ENCODE results near the gene SPOCK2. TPM values are rescaled to one million over a fixed set of nuclear protein-coding genes. Genes with fewer than 3 reads are reported as not detected.
A peak's percentile ranks its signal among the peaks of the same experiment; 100 is the strongest.

Gene SPOCK2
- total and polyA plus RNA-seq, 2 of the 13 experiments (the other 11 are each of a cell fraction or from before 2014, with no cell fraction given) = 8.6 to 30.6 TPM

DNA sequence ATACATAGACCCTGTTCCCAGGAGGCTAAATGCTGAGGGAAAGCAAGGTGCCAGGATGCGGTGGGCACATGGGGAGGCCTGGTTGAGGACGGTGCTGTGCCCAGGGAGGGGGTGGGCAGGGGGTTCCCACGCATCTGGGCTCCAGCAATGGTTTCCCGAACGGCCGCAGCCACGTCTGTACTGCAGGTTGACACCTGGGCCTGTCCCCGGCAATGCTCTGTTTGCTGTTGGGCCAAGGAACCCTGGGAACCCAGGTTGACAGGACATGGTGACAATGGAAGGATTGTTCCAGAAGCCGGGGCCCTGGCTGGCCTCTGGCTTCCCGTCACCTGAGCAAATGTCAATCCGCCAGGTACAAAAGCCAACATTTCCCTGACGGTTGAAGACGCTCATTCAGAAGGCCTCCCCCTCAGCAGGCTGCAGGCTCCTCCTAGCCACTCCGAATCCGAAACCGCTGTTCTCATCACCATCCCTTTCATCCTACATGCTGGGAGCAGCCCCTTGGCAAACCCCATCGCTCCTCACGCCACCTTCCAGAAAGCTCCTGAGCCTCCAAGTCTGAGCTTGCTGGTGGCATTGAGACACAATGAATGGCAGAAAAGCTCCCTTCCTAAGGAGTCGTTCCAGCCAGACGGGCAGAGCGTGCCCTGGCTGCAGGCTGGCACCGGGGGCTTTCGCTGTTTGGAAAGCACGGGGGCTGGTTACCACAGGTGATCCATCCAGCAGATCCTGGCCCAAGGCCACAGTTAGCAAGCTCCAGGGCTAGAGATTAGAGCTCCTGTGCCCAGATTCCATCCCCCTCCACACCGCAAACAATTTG lies 31.2 kb downstream of the SPOCK2 start (continued):
- TF ChIP-seq, protein P1, sequence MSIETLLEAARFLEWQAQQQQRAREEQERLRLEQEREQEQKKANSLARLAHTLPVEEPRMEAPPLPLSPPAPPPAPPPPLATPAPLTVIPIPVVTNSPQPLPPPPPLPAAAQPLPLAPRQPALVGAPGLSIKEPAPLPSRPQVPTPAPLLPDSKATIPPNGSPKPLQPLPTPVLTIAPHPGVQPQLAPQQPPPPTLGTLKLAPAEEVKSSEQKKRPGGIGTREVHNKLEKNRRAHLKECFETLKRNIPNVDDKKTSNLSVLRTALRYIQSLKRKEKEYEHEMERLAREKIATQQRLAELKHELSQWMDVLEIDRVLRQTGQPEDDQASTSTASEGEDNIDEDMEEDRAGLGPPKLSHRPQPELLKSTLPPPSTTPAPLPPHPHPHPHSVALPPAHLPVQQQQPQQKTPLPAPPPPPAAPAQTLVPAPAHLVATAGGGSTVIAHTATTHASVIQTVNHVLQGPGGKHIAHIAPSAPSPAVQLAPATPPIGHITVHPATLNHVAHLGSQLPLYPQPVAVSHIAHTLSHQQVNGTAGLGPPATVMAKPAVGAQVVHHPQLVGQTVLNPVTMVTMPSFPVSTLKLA (IDR thresholded peaks at IDR 0.05) = no peak
- TF ChIP-seq TBX3 (IDR thresholded peaks at IDR 0.05; ENCODE audit: borderline replicate concordance) (0 out of 2 replicates have a peak, but pooled peaks have one; percentile 18), PPARG (CRISPR knock-in tag; conservative IDR thresholded peaks at IDR 0.05) (peak; percentile 46; the same call in 1 of the 2 replicates), ZKSCAN5 (CRISPR knock-in tag; IDR thresholded peaks at IDR 0.05) (no peak), PLRG1 (conservative IDR thresholded peaks at IDR 0.05) (no peak), NFYC (CRISPR knock-in tag; IDR thresholded peaks at IDR 0.05) (no peak), DNMT3B (CRISPR knock-in tag; conservative IDR thresholded peaks at IDR 0.05) (no peak), ZNF501 (CRISPR knock-in tag; IDR thresholded peaks at IDR 0.05) (peak; percentile 61; the same call in 1 of the 2 replicates), ARID2 (CRISPR knock-in tag; IDR thresholded peaks at IDR 0.05; ENCODE audit: borderline replicate concordance) (0 out of 2 replicates have a peak, but pooled peaks have one; percentile 63), ZNF546 (CRISPR knock-in tag; conservative IDR thresholded peaks at IDR 0.05) (0 out of 2 replicates have a peak, but pooled peaks have one; percentile 34), PAWR (CRISPR knock-in tag; IDR thresholded peaks at IDR 0.05; ENCODE audit: borderline replicate concordance) (no peak), ZNF10 (CRISPR knock-in tag; IDR thresholded peaks at IDR 0.05; ENCODE audit: borderline replicate concordance, low read depth) (no peak)
- TF ChIP-seq, protein P2, sequence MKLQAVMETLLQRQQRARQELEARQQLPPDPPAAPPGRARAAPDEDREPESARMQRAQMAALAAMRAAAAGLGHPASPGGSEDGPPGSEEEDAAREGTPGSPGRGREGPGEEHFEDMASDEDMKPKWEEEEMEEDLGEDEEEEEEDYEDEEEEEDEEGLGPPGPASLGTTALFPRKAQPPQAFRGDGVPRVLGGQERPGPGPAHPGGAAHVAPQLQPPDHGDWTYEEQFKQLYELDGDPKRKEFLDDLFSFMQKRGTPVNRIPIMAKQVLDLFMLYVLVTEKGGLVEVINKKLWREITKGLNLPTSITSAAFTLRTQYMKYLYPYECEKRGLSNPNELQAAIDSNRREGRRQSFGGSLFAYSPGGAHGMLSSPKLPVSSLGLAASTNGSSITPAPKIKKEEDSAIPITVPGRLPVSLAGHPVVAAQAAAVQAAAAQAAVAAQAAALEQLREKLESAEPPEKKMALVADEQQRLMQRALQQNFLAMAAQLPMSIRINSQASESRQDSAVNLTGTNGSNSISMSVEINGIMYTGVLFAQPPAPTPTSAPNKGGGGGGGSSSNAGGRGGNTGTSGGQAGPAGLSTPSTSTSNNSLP (IDR thresholded peaks at IDR 0.05; ENCODE audit: low read depth, low read length) = no peak
- TF ChIP-seq, protein P3, sequence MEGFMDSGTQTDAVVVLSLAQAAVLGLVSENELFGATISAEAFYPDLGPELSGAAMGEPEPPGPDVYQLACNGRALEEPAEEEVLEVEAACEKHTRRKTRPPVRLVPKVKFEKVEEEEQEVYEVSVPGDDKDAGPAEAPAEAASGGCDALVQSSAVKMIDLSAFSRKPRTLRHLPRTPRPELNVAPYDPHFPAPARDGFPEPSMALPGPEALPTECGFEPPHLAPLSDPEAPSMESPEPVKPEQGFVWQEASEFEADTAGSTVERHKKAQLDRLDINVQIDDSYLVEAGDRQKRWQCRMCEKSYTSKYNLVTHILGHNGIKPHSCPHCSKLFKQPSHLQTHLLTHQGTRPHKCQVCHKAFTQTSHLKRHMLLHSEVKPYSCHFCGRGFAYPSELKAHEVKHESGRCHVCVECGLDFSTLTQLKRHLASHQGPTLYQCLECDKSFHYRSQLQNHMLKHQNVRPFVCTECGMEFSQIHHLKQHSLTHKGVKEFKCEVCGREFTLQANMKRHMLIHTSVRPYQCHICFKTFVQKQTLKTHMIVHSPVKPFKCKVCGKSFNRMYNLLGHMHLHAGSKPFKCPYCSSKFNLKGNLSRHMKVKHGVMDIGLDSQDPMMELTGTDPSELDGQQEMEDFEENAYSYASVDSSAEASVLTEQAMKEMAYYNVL (CRISPR knock-in tag; IDR thresholded peaks at IDR 0.05; ENCODE audit: borderline replicate concordance) = no peak
- TF ChIP-seq, protein P4, sequence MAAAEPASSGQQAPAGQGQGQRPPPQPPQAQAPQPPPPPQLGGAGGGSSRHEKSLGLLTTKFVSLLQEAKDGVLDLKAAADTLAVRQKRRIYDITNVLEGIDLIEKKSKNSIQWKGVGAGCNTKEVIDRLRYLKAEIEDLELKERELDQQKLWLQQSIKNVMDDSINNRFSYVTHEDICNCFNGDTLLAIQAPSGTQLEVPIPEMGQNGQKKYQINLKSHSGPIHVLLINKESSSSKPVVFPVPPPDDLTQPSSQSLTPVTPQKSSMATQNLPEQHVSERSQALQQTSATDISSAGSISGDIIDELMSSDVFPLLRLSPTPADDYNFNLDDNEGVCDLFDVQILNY (CRISPR knock-in tag; conservative IDR thresholded peaks at IDR 0.05) = no peak
- TF ChIP-seq, protein P5, sequence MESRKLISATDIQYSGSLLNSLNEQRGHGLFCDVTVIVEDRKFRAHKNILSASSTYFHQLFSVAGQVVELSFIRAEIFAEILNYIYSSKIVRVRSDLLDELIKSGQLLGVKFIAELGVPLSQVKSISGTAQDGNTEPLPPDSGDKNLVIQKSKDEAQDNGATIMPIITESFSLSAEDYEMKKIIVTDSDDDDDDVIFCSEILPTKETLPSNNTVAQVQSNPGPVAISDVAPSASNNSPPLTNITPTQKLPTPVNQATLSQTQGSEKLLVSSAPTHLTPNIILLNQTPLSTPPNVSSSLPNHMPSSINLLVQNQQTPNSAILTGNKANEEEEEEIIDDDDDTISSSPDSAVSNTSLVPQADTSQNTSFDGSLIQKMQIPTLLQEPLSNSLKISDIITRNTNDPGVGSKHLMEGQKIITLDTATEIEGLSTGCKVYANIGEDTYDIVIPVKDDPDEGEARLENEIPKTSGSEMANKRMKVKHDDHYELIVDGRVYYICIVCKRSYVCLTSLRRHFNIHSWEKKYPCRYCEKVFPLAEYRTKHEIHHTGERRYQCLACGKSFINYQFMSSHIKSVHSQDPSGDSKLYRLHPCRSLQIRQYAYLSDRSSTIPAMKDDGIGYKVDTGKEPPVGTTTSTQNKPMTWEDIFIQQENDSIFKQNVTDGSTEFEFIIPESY (CRISPR knock-in tag; IDR thresholded peaks at IDR 0.05) = peak; percentile 96

Measured in HepG2 (cell line).